Activated CD4-positive, CD25-positive, alpha-beta regulatory T cell treated with anti-CD3 and anti-CD28 coated beads, Interleukin-2, amount 50 U/mL, for 72 hours (primary cell): Measurements from ENCODE around the gene CACNA1C.

Source experiments
- DNase-seq: peaks from one replicate; pipeline ENCODE4 v3.0.0; 2021

CACNA1C gene

DNA sequence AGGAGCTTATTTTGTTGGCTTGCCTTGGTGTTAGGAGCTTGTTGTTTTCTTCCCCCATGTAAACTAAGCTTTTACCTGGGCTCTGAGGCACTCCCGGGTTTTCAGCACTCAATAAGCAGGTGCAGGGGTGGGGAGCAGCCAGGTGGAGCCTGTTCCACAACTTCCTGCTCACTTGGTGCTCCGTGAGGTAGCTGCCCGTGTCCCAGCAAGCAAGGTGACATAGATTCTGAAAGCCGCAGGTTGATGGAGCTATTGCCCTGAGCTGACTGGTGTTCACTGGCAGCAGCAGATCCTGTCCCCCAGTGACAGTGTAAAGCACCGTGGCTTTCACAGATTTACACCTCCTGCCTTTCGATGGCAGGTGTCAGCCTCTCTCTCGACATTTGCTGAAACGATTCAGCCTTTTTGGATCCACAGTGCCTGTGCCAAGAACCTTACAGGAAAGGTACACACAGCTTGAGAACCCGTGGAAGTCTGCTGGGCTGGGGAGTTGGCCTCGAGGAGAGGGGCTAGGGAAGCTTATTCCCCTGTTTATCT, 446.2 kb downstream of the CACNA1C start:
- DNase-seq: no peak

DNA sequence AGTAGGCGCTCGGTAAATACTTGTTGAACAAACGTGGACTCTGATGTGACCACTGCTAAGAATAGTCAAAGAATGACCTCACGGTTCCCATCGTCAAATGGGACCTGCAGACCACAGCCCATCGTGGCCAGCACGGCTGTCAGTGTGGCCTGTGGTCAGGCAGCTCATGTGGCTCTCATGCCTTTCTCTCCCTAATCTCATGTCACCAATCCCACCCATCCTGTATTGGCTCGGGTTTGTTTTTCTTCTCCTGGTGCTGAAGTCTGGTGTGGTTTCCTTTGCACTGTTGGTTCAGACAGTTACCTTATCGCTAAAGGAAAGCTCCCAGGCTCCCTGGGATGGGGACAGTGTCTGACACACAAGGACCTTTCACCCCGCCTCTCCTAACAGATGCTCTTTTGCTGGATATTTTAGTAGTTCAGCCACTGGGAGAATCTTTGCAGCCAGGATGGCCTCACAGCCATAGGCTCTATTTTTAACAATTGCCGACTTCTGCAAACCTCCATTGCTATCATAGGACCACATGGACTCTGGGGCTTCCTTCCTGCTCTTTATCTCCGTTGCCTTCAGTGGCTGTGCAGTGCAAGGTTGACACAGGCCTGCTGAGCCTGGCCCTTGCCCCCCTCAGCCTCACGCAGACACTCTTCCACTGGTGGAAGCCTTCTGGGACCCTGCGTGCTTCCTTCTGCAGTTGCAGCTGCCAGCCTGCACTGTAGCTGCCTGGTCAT, 448.8 kb downstream of the CACNA1C start:
- no peak for DNase-seq

DNA sequence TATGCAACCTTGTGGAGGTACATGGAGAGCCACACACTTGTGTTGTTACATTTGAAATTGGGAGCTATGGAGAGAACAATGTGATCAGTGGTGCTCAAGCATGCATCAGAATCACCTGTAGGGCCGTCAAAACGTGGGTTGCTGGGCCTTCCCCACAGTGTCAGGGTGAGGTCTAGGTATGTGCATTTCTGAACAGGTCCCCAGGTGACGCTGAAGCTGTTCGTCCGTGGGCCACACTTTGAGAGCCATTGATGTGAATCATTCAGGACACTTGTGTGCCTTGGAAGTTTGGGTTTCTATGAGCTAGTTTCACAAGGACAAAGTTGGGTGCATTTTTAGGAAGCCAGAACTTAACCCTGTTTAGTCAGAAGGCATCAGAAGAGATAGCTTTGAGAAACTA, 450.2 kb downstream of the CACNA1C start:
- DNase-seq: no peak

DNA sequence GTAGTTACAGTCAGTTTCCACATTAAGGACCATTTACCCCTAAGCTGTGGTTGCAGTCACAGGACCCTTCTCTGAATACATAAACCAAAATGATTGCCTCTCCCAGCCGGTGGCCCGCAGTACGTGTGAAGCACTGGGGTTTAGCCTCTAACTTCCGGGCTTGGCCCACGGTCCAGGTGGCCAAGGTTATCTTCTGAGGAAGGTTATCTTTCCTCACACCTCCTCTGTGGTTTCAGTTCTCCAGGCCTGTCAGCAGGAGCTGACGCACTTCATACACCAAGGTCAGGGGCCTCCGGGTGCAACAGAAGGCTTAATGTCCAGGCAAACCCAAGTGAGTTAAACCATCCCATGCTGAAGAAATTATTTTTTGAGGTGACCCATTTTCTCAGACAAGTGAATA, 451.0 kb downstream of the CACNA1C start:
- no peak for DNase-seq

DNA sequence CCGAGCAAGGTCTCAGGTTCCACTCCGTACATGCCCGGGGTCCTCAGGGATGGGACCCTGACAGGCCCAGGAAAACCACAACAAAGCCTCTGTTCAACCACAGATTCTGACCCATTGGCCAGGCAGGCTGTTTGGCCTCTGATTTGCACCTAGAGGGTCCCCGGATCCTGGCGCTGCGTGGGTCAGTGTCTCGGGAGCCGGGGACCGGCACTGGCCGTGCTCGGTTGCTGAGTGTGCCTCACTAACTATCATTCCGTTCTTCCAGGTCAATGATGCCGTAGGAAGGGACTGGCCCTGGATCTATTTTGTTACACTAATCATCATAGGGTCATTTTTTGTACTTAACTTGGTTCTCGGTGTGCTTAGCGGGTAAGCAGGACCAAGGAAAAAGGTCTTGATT, 451.8 kb downstream of the CACNA1C start:
- DNase-seq: no peak

DNA sequence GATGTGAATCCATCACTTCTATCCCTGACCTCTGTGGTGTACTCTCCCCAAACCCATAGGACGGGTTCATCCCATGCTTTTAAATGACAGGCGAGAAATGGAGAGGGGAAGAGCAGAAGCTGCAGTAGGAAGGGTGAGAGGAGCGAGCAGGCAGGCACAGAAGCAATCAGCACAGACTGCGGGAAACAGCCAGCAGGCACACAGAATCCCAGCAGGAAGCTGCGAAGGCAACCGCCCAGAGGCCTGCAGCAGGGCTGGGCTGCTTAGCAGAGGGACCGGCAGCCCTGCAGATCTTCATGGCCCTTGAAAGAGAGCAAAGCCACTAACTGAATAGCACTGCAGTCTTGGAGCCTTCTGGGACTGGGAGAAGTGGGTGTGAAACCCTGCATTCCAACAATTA, 455.0 kb downstream of the CACNA1C start:
- DNase-seq: no peak

- no peak for DNase-seq
These were observed 456.4 kb downstream of the CACNA1C start for GRCh38 chr12:2509137-2509536.

DNA sequence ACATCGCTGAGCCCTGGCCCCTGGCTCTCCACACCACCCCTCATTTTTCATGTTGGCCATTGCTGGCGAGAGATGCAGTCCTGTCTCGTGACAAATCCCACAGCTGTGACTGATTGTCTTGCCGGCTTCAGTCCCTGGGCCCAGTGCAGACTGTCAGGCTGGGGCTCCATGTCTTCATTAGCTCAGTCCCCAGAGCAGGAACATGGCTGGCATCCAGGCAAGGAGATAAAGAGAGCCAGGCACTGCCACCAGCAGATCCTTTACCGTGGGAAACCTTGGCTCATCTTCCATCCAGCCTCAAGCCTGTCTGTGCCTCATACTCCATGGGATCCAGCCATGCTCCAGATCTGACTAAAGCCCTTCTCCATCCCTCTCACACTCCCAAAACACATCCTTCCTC, 457.3 kb downstream of the CACNA1C start:
- no peak for DNase-seq

DNA sequence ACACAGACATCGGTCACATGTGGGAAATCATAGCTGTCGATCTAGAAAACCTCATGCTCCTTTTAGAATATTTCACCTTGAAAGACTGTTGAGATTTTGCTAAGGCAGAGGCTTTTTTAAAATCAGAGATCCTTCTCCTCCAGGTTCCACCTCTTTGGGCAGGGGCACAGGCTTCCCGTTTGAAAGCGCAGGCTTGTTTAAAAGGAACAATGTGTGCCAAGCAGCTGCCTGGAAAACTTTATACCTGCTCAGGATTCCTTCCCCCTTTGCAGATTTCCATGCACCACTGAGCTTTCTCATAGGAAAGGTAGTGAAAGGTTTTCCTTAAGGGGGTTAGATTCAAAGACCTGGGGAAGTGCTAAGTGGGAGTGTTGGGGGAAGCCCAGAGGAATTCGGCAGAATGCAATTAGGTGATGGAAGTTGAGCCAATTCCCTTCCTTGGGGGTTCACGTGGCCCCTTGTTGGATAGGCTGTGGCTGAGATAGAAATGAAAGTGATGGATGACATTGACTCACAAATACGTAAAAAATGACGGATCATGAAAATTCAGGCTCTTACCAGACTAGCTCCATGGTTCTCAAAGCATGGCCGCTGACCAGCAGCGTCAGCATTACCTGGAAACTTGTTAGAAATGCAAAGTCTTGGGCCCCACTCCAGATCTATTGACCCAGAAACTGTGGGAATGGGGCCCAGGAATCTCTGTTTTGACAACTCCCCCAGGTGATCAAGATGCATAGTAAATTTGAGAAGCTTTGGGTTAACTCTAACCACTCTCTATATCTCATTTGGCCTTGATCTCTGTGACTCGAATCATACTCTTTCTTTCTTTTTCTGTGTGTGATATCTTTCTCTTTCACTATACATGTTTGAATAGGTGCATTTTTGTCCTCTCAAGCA, 460.6 kb downstream of the CACNA1C start:
- DNase-seq: no peak

GRCh38 chr12:2514038-2514340, 461.2 kb downstream of the CACNA1C start:
- DNase-seq: no peak

- DNase-seq: no peak
These were observed 468.0 kb downstream of the CACNA1C start for GRCh38 chr12:2520722-2521246.

GRCh38 chr12:2523317-2523716, 470.5 kb downstream of the CACNA1C start:
- DNase-seq: no peak

DNA sequence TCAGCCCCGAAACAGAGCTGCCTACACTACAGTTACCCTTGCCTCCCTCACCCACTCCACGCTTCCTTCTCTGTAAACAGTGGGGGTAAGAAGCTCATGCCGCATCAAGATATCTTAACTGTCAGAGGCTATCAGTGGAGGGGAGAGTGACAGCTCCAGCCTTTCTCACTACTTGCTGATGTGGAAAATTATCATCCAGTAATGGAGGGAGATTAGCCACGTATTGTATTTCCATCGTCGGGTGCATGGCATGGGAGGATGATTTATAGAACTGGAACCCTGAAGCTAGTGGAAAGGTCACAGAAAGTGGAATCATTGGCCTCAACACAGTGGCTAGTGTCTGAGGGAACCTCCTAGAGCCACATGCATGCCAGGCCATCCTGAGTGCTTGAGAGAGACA, 471.1 kb downstream of the CACNA1C start:
- no peak for DNase-seq

- no peak for DNase-seq
These were observed 473.6 kb downstream of the CACNA1C start for GRCh38 chr12:2526371-2526770.

GRCh38 chr12:2528001-2528400, 475.2 kb downstream of the CACNA1C start:
- no peak for DNase-seq

GRCh38 chr12:2529807-2530206, 477.0 kb downstream of the CACNA1C start:
- DNase-seq: no peak

GRCh38 chr12:2531371-2531770, 478.6 kb downstream of the CACNA1C start:
- no peak for DNase-seq

- no peak for DNase-seq
These were observed 480.2 kb downstream of the CACNA1C start for GRCh38 chr12:2533036-2533435.

- no peak for DNase-seq
These were observed 482.9 kb downstream of the CACNA1C start for GRCh38 chr12:2535583-2536204.

DNA sequence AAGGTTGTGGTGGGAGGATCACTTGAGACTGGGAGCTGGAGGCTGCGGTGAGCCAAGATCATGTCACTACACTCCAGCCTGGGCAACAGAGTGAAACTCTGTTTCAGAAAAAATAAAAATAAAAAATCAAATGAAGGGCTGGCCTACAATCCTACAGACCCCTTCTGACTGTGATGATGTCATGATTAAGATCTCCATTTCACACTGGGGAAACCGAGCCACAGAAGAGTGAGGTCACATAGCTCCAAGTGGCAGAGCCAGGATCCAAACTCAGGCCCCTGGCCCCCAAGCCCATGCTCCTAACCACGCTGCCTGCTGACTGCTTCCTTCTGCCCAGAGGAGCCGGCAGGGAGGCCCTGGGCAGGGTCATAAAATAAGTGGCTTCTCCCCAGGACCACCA, 483.9 kb downstream of the CACNA1C start:
- no peak for DNase-seq

GRCh38 chr12:2537868-2538541, 485.2 kb downstream of the CACNA1C start:
- no peak for DNase-seq

- DNase-seq: no peak
These were observed 487.2 kb downstream of the CACNA1C start for GRCh38 chr12:2539938-2540337.

DNA sequence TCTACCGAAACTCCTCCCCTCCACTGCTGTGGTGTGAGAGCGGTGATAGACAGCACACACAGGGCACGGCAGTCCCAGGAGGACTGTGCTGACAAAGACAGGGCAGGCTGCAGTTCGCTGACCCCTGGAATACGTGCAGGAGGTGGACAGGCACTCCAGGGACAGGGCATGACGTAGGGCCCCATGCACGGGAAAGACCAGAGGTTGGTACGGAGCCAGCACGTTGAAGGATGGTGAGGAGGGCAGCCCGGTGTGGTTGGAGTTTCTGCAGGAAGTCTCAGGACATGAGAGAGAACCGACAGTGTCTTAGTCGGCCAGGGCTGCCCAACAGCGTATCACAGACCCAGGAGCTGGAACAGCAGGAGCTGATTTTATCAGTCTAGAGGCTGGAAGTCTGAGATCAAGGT, 487.8 kb downstream of the CACNA1C start:
- no peak for DNase-seq
